ENCODE data around the gene SERPINA6. TPM values are rescaled to one million over a fixed set of nuclear protein-coding genes. Genes with fewer than 3 reads are reported as not detected.

Gene SERPINA6
- total RNA-seq, 1 experiment from 2014 or later, result 0.32 TPM

GRCh38 chr14:94342334-94342934, 19.3 kb upstream of the SERPINA6 start:
- Mint-ChIP-seq H3K27ac (ENCODE audit: unreplicated experiment) (no peak overlapping the region), H3K27me3 (ENCODE audit: insufficient read depth, unreplicated experiment) (no peaks in the 10 kb centered on the region), H3K4me3 (ENCODE audit: unreplicated experiment) (no peak overlapping the region), H3K4me1 (ENCODE audit: low read depth, unreplicated experiment) (peaks cover 21% of the 10 kb centered on the region), H3K36me3 (ENCODE audit: insufficient read depth, unreplicated experiment) (no peaks in the 10 kb centered on the region), H3K9me3 (ENCODE audit: unreplicated experiment) (no peaks in the 10 kb centered on the region)
- Histone ChIP-seq H3K4me3 (ENCODE audit: low read depth, low read length) (no peak overlapping the region), H3K36me3 (ENCODE audit: control insufficient read depth, insufficient read depth, low read length) (no peaks in the 10 kb centered on the region), H3K9me3 (no peaks in the 10 kb centered on the region), H3K4me1 (peaks cover 27% of the 10 kb centered on the region), H3K27me3 (replicated peaks; ENCODE audit: control insufficient read depth, insufficient read depth, low read length) (no peaks in the 10 kb centered on the region)
- no peak for TF ChIP-seq CTCF (IDR thresholded peaks at IDR 0.05; ENCODE audit: insufficient read depth in 1 of 2, low read depth in 1 of 2, low read length in 1 of 2, severe bottlenecking in 1 of 2, unreplicated experiment in 1 of 2)
- no peak for DNase-seq
- ChIA-PET POLR2A (no interaction called here), CTCF (no interaction called here)
- intact Hi-C loops (cut with micrococcal nuclease; ENCODE audit: unreplicated experiment), result no loop called here
- BruUV-seq (replicated peaks), result no TSS peak

GRCh38 chr14:94341656-94342333, 18.7 kb upstream of the SERPINA6 start:
- Mint-ChIP-seq H3K4me1 (ENCODE audit: low read depth, unreplicated experiment) (peaks cover 21% of the 10 kb centered on the region), H3K9me3 (ENCODE audit: unreplicated experiment) (no peaks in the 10 kb centered on the region), H3K4me3 (ENCODE audit: unreplicated experiment) (no peak overlapping the region), H3K36me3 (ENCODE audit: insufficient read depth, unreplicated experiment) (no peaks in the 10 kb centered on the region), H3K27me3 (ENCODE audit: insufficient read depth, unreplicated experiment) (no peaks in the 10 kb centered on the region), H3K27ac (ENCODE audit: unreplicated experiment) (no peak overlapping the region)
- no peaks in the 10 kb centered on the region for H3K9me3 ChIP-seq
- peaks cover 27% of the 10 kb centered on the region for H3K4me1 ChIP-seq
- BruUV-seq (replicated peaks), result no TSS peak
- ChIA-PET CTCF (no interaction called here), POLR2A (no interaction called here)
- no peak for TF ChIP-seq CTCF (IDR thresholded peaks at IDR 0.05; ENCODE audit: insufficient read depth in 1 of 2, low read depth in 1 of 2, low read length in 1 of 2, severe bottlenecking in 1 of 2, unreplicated experiment in 1 of 2)
- intact Hi-C loops (cut with micrococcal nuclease; ENCODE audit: unreplicated experiment), result loop anchor here (2.0 kb wide), 1 partner anchor 49 kb away; the partner anchor contains the start of gene SERPINA10
- H3K4me3 ChIP-seq (ENCODE audit: low read depth, low read length), result no peak overlapping the region
- no peak for DNase-seq
- H3K27me3 ChIP-seq (replicated peaks; ENCODE audit: control insufficient read depth, insufficient read depth, low read length), result no peaks in the 10 kb centered on the region
- no peaks in the 10 kb centered on the region for H3K36me3 ChIP-seq (ENCODE audit: control insufficient read depth, insufficient read depth, low read length)

GRCh38 chr14:94340533-94340932, 17.4 kb upstream of the SERPINA6 start:
- POLR2A ChIA-PET, result no interaction called here

More at GRCh38 chr14:94340533-94340932, 17.4 kb upstream of the SERPINA6 start:
- Histone ChIP-seq H3K4me3 (ENCODE audit: low read depth, low read length) (no peak overlapping the region), H3K4me1 (peaks cover 27% of the 10 kb centered on the region), H3K9me3 (no peaks in the 10 kb centered on the region), H3K27me3 (replicated peaks; ENCODE audit: control insufficient read depth, insufficient read depth, low read length) (no peaks in the 10 kb centered on the region), H3K36me3 (ENCODE audit: control insufficient read depth, insufficient read depth, low read length) (no peaks in the 10 kb centered on the region)
- peaks cover 21% of the 10 kb centered on the region for H3K4me1 Mint-ChIP-seq (ENCODE audit: low read depth, unreplicated experiment)
- no peak for TF ChIP-seq CTCF (IDR thresholded peaks at IDR 0.05; ENCODE audit: insufficient read depth in 1 of 2, low read depth in 1 of 2, low read length in 1 of 2, severe bottlenecking in 1 of 2, unreplicated experiment in 1 of 2)
- peak overlapping the region; percentile 9 for H3K27ac Mint-ChIP-seq (ENCODE audit: unreplicated experiment)
- H3K27me3 Mint-ChIP-seq (ENCODE audit: insufficient read depth, unreplicated experiment), result no peaks in the 10 kb centered on the region
- no TSS peak for BruUV-seq (replicated peaks)
- H3K36me3 Mint-ChIP-seq (ENCODE audit: insufficient read depth, unreplicated experiment), result no peaks in the 10 kb centered on the region
- CTCF ChIA-PET, result no interaction called here
- intact Hi-C loops (cut with micrococcal nuclease; ENCODE audit: unreplicated experiment), result loop anchor here (1.0 to 2.0 kb wide), 2 partner anchors 21 to 48 kb away; partner anchors contain the start of gene SERPINA10
- H3K4me3 Mint-ChIP-seq (ENCODE audit: unreplicated experiment), result no peak overlapping the region
- no peaks in the 10 kb centered on the region for H3K9me3 Mint-ChIP-seq (ENCODE audit: unreplicated experiment)
- peak in 1 of 2 experiments; percentile 47 for DNase-seq

Measured in Caco-2 (cell line).